Dermis microvascular lymphatic vessel endothelial cell (primary cell): ENCODE results near the gene SLC15A1. TPM values are rescaled to one million over a fixed set of nuclear protein-coding genes. Genes with fewer than 3 reads are reported as not detected.

Experiments used
- DNase-seq, 2 donors: peaks; one replicate each; pipeline versions ENCODE4 v3.0.0 to v3.0.0-alpha.2; 2010; ENCODE audit warnings: low read depth in 2 of 2
- total RNA-seq: library from RNA; depleted of rRNA; stranded (reverse); fragments of >200 nt; gene quantifications from 2 replicates; pipeline ENCODE4 v1.2.1, GENCODE V29; 2014

SLC15A1 gene
- not detected in 2 replicates for total RNA-seq

- DNase-seq: no peak
These were observed at the start of gene SLC15A1 for GRCh38 chr13:98752467-98753290. TSS of gene SLC15A1 (minus strand) at chr13:98752672. CDS start at chr13:98752598, 74 bp downstream.

GRCh38 chr13:98801626-98802418 is 49.4 kb upstream of the SLC15A1 start:
- peak in 1 of 2 donors; percentile 21 for DNase-seq

GRCh38 chr13:98800078-98800477 is 47.6 kb upstream of the SLC15A1 start:
- DNase-seq: no peak

GRCh38 chr13:98798849-98799645 is 46.6 kb upstream of the SLC15A1 start:
- DNase-seq: no peak

- no peak for DNase-seq
These were observed 45.0 kb upstream of the SLC15A1 start for GRCh38 chr13:98797456-98797855.

GRCh38 chr13:98796798-98797197 is 44.3 kb upstream of the SLC15A1 start:
- no peak for DNase-seq

GRCh38 chr13:98796191-98796590 is 43.7 kb upstream of the SLC15A1 start:
- no peak for DNase-seq

- DNase-seq: no peak
These were observed 42.7 kb upstream of the SLC15A1 start for GRCh38 chr13:98795220-98795619.

GRCh38 chr13:98794498-98794897 is 42.0 kb upstream of the SLC15A1 start:
- no peak for DNase-seq

- no peak for DNase-seq
These were observed 40.5 kb upstream of the SLC15A1 start for GRCh38 chr13:98792785-98793495.

- DNase-seq: no peak
These were observed 39.8 kb upstream of the SLC15A1 start for GRCh38 chr13:98792321-98792720.

- no peak for DNase-seq
These were observed 39.1 kb upstream of the SLC15A1 start for GRCh38 chr13:98791611-98792010.

GRCh38 chr13:98787996-98788395 is 35.5 kb upstream of the SLC15A1 start:
- no peak for DNase-seq

GRCh38 chr13:98787173-98787572 is 34.7 kb upstream of the SLC15A1 start:
- no peak for DNase-seq

GRCh38 chr13:98786023-98786422 is 33.6 kb upstream of the SLC15A1 start:
- no peak for DNase-seq

- DNase-seq: no peak
These were observed 32.9 kb upstream of the SLC15A1 start for GRCh38 chr13:98785405-98785804.

- no peak for DNase-seq
These were observed 32.2 kb upstream of the SLC15A1 start for GRCh38 chr13:98784666-98785065.

GRCh38 chr13:98783856-98784478 is 31.5 kb upstream of the SLC15A1 start:
- no peak for DNase-seq

- DNase-seq: no peak
These were observed 30.2 kb upstream of the SLC15A1 start for GRCh38 chr13:98782654-98783053.

- no peak for DNase-seq
These were observed 29.4 kb upstream of the SLC15A1 start for GRCh38 chr13:98781905-98782304.

- no peak for DNase-seq
These were observed 29.0 kb upstream of the SLC15A1 start for GRCh38 chr13:98781470-98781869.
